H1 (cell line): ENCODE results near the gene CPLX1.

Source experiments
- CREB1 ChIP-seq: IDR thresholded peaks from 2 replicates; pipeline ENCODE4 v1.6.1; 2012; ENCODE audit warnings: inconsistent platforms
- CTCF ChIP-seq, 3 experiments: IDR thresholded peaks; 1 replicate in 2 of 3; 2 replicates in 1 of 3; pipeline versions ENCODE4 v1.5.1 to v1.6.1; 2011; ENCODE audit warnings: low read length in 3 of 3, mild to moderate bottlenecking in 3 of 3, inconsistent platforms in 2 of 3, low read depth in 1 of 3, moderate library complexity in 1 of 3; ENCODE audit not compliant: insufficient read depth in 1 of 3; ENCODE audit errors: control extremely low read depth in 1 of 3
- EP300 ChIP-seq, 2 experiments: IDR thresholded peaks; 1 replicate in 1 of 2; 2 replicates in 1 of 2; pipeline ENCODE4 v1.6.1; 2011 to 2012; ENCODE audit warnings: low read depth in 2 of 2, low read length in 2 of 2, mild to moderate bottlenecking in 2 of 2, borderline replicate concordance in 1 of 2, inconsistent platforms in 1 of 2, moderate library complexity in 1 of 2
- EZH2 ChIP-seq: fragments of 200-600 bp; sonication (generic); IDR thresholded peaks from 2 replicates; pipeline ENCODE4 v1.7.1; 2012; ENCODE audit warnings: low read depth, mild to moderate bottlenecking, moderate library complexity, low read length, inconsistent platforms; ENCODE audit not compliant: severe bottlenecking
- JUN ChIP-seq: IDR thresholded peaks from 2 replicates; pipeline ENCODE4 v1.6.1; 2011; ENCODE audit warnings: low read depth, mild to moderate bottlenecking, improper control_type of control experiment, low read length
- MAX ChIP-seq: IDR thresholded peaks from 2 replicates; pipeline ENCODE4 v1.6.1; 2012; ENCODE audit warnings: inconsistent platforms
- PHF8 ChIP-seq: fragments of 200-600 bp; sonication (generic); conservative IDR thresholded peaks from 2 replicates; pipeline ENCODE4 v1.7.1; 2012; ENCODE audit warnings: low read depth, mild to moderate bottlenecking, inconsistent platforms, low read length, moderate library complexity
- POLR2A ChIP-seq, 2 experiments: IDR thresholded peaks; 1 replicate in 1 of 2; 2 replicates in 1 of 2; pipeline ENCODE4 v1.6.1; 2011; ENCODE audit warnings: low read depth in 2 of 2, low read length in 2 of 2, mild to moderate bottlenecking in 2 of 2; ENCODE audit errors: control extremely low read depth in 1 of 2
- POLR2AphosphoS5 ChIP-seq: IDR thresholded peaks from 2 replicates; pipeline ENCODE4 v1.6.1; 2011; ENCODE audit warnings: low read depth, low read length
- TAF7 ChIP-seq: optimal IDR thresholded peaks from 2 replicates; pipeline ENCODE3; 2011; ENCODE audit warnings: low read depth, mild to moderate bottlenecking, inconsistent platforms, low read length, moderate library complexity, borderline replicate concordance

GRCh38 chr4:754221-755120 is 71.5 kb downstream of the CPLX1 start:
- TF ChIP-seq CTCF (IDR thresholded peaks at IDR 0.05; ENCODE audit: control extremely low read depth in 1 of 3, insufficient read depth in 1 of 3, low read depth in 1 of 3, low read length in 3 of 3), result no peak
- TF ChIP-seq EZH2, result no peak
- TF ChIP-seq POLR2A (IDR thresholded peaks at IDR 0.05; ENCODE audit: control extremely low read depth in 1 of 2, low read depth in 2 of 2, low read length in 2 of 2), result no peak
- no peak for TF ChIP-seq PHF8
- no peak for TF ChIP-seq CREB1
- TF ChIP-seq EP300 (IDR thresholded peaks at IDR 0.05; ENCODE audit: borderline replicate concordance in 1 of 2, low read depth in 2 of 2, low read length in 2 of 2), result no peak
- no peak for TF ChIP-seq POLR2AphosphoS5
- no peak for TF ChIP-seq MAX
- no peak for TF ChIP-seq JUN
- no peak for TF ChIP-seq TAF7
